Coronary artery (tissue), 2 donors: ENCODE data around the gene KLRG1.

Experiments used
- DNase-seq: peaks from one replicate; pipeline ENCODE4 v3.0.0-alpha.2; 2017; ENCODE audit warnings: low spot score
- H3K27ac ChIP-seq, 2 donors: fragments of 200-600 bp; sonication (generic); one replicate each; pipeline ENCODE4 v1.5.1; 2016 to 2019
- H3K4me3 ChIP-seq: fragments of 200-600 bp; sonication (generic); 2 replicates; pipeline ENCODE4 v1.5.1; 2016; ENCODE audit warnings: mild to moderate bottlenecking, moderate library complexity
- CTCF ChIP-seq: fragments of 200-600 bp; sonication (generic); IDR thresholded peaks from one replicate; pipeline ENCODE4 v1.5.1; 2019; ENCODE audit warnings: antibody characterized with exemption

Gene KLRG1

GRCh38 chr12:8989413-8989812, at the start of gene KLRG1:
Gene KLRG1, plus strand, starts transcription at chr12:8989546. Its CDS starts 90 bp downstream, at chr12:8989636.
- TF ChIP-seq CTCF: no peak
- no peak within 1 kb of the TSS for H3K4me3 ChIP-seq
- H3K27ac ChIP-seq: no peak within 1 kb of the TSS
- no peak for DNase-seq

- no peak overlapping the region for H3K4me3 ChIP-seq
- H3K27ac ChIP-seq: no peak overlapping the region
- TF ChIP-seq CTCF: no peak
- no peak for DNase-seq
Measured at GRCh38 chr12:8941691-8942478, 47.5 kb upstream of the KLRG1 start.

- no peak for TF ChIP-seq CTCF
- Histone ChIP-seq H3K4me3 (no peak overlapping the region), H3K27ac (no peak overlapping the region)
- no peak for DNase-seq
Measured at GRCh38 chr12:8943565-8944186, 45.7 kb upstream of the KLRG1 start.

GRCh38 chr12:8946733-8947132, 42.6 kb upstream of the KLRG1 start:
- DNase-seq: no peak
- Histone ChIP-seq H3K4me3 (no peak overlapping the region), H3K27ac (no peak overlapping the region)
- no peak for TF ChIP-seq CTCF

GRCh38 chr12:8947737-8948136, 41.6 kb upstream of the KLRG1 start:
- DNase-seq: no peak
- H3K27ac ChIP-seq: no peak overlapping the region
- no peak overlapping the region for H3K4me3 ChIP-seq
- TF ChIP-seq CTCF: no peak

GRCh38 chr12:8948701-8949341, 40.5 kb upstream of the KLRG1 start:
- Histone ChIP-seq H3K27ac (peak overlapping the region; percentile 94 to 95), H3K4me3 (peak overlapping the region; percentile 76)
- no peak for TF ChIP-seq CTCF
- no peak for DNase-seq
